NT2/D1 (cell line): ENCODE data around the gene AOPEP.

Source experiments
- SUZ12 ChIP-seq: IDR thresholded peaks from 2 replicates; pipeline ENCODE4 v1.6.1; 2011; ENCODE audit not compliant: insufficient read length, insufficient read depth; ENCODE audit errors: extremely low read depth
- YY1 ChIP-seq: IDR thresholded peaks from 2 replicates; pipeline ENCODE4 v1.6.1; 2011; ENCODE audit not compliant: insufficient read length, insufficient read depth
- ZNF274 ChIP-seq: IDR thresholded peaks from 2 replicates; pipeline ENCODE4 v1.6.1; 2011; ENCODE audit warnings: mild to moderate bottlenecking, low read depth, low read length

GRCh38 chr9:94680621-94681020 is 45.9 kb upstream of the AOPEP start:
- no peak for TF ChIP-seq YY1
- TF ChIP-seq SUZ12 = no peak
- no peak for TF ChIP-seq ZNF274
